AG10803 (cell line): ENCODE results near the gene AGTRAP.
A peak's percentile ranks its signal among the peaks of the same experiment; 100 is the strongest.

Experiments
- DNase-seq: peaks from one replicate; pipeline ENCODE4 v3.0.0; 2010; ENCODE audit warnings: low read depth
- H3K4me3 ChIP-seq: 2 replicates; pipeline ENCODE4 v1.5.1; 2011; ENCODE audit warnings: mild to moderate bottlenecking, low read length, control low read depth
- TF ChIP-seq, protein P1 (sequence below): conservative IDR thresholded peaks from 2 replicates; pipeline ENCODE4 v1.5.1; 2011; ENCODE audit warnings: mild to moderate bottlenecking, low read length, control low read depth, inconsistent platforms

Gene AGTRAP

DNA sequence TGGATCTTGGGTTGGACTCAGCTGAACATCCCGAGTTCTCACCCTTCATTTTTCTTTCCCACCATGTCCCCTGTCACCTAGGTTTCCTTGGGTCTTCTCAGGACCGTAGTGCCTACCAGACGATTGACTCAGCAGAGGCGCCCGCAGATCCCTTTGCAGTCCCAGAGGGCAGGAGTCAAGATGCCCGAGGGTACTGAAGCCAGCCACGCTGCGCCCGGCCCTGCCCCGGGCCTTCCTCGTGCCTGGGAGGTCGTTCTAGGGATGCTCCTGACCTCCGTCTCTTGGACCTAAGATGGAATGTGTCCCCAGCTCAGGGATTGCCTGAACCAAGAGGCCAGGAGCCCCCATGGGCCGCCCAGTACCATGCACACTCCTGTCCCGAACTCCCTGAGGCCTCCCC lies 14.1 kb downstream of the AGTRAP start:
- DNase-seq: no peak
- TF ChIP-seq, protein P1, sequence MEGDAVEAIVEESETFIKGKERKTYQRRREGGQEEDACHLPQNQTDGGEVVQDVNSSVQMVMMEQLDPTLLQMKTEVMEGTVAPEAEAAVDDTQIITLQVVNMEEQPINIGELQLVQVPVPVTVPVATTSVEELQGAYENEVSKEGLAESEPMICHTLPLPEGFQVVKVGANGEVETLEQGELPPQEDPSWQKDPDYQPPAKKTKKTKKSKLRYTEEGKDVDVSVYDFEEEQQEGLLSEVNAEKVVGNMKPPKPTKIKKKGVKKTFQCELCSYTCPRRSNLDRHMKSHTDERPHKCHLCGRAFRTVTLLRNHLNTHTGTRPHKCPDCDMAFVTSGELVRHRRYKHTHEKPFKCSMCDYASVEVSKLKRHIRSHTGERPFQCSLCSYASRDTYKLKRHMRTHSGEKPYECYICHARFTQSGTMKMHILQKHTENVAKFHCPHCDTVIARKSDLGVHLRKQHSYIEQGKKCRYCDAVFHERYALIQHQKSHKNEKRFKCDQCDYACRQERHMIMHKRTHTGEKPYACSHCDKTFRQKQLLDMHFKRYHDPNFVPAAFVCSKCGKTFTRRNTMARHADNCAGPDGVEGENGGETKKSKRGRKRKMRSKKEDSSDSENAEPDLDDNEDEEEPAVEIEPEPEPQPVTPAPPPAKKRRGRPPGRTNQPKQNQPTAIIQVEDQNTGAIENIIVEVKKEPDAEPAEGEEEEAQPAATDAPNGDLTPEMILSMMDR: no peak
- no peak overlapping the region for H3K4me3 ChIP-seq

DNA sequence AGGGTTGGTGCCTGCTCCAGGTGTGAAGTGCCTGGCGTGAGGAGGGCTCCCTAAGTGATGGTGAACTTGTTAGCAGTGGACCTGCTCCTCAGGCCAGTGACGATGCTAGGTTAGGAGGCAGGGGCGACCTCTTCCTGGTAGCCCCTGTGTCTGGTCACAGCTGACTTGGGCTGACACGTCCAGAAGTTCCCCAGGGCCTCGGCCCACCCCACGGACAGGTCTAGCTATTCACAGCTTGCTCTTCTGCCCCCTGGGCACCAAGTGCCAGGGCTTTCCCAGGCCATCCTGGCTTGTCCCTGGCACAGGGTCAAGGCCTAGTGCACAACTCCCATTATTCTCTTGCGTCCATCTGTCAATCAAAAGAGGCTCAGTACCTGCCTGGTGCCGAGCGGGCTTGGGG lies 15.2 kb downstream of the AGTRAP start:
- no peak overlapping the region for H3K4me3 ChIP-seq
- no peak for DNase-seq
- TF ChIP-seq, protein P1: no peak

DNA sequence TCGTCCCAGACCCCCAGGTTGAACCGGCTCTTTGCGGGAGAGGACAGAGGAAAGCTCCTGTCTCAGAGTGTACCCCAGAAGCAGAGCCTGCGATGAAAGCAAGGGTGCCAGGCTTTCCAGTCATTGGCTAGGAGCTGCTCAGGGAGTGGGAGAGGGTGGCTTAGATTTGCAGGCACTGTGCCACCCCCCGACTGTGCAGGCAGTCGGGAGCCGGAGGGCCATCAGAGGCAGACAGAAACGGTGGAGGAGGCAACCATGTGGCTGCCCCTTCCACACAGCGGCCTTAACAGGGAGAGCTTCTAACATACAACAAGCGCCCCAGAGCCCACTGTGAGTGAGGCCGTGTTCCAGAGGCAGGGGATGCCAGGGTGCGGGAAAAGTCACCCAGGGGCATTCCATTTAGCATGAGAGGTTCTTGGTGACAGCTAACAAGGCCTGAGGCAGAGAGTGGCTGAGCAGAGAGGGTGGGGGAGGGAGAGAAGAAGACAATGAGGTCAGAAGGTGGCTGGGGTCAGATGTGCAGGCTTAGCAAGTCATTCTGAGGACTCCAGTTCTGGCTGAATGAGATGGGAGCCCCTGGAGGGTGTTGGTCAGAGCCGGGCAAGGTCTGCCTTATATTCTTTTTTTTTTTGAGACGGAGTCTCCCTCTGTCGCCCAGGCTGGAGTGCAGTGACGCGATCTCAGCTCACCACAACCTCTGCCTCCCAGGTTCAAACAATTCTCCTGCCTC lies 16.6 kb downstream of the AGTRAP start:
- no peak for DNase-seq
- no peak overlapping the region for H3K4me3 ChIP-seq
- TF ChIP-seq, protein P1: no peak

DNA sequence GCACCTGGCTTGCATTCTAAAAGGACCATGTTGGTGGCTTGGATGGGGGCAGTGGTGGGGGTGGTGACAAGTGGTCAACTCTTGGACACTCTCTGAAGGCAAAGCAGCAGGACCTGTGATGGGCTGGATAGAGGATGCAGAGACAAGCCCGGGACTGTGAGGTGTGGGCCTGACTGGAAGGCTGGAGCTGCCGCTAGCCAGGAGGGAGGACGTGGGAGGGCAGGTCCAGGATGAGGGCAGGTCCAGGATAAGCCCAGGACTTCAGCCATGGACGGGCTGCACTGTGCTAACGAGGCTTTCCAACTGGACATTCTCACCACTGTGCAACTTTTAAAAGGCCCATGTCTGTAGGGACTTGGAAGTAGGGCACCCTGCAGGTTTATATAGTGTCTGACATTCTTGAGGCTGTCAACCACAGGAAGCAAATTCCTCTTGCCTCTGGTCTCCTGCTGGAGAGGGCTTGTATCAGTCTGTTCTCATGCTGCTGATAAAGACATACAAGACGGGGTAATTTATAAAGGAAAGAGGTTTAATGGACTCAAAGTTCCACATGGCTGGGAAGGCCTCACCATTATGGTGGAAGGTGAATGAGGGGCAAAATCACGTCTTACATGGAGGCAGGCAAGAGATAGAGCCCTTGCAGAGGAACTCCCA lies 17.7 kb downstream of the AGTRAP start:
- TF ChIP-seq, protein P1: no peak; the same call in 1 of the 2 replicates
- no peak overlapping the region for H3K4me3 ChIP-seq
- peak; percentile 35 for DNase-seq

DNA sequence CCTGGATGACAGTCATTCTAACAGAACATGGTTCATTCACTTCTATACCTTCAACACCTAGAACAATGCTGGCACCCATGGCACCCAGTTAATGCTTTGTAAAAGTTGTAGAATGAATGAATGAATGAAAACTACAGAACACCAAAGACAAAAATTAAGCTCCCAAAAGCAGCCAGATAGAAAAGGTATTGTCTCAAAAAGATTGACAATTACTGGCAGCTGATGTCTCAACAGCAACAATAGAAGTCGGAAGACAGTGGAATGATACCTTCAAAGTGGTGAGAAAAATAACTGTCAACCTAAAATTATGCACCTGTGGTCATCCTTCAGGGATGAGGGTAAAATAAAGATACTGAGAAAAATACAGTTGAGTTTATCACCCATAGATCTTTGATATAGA lies 21.1 kb downstream of the AGTRAP start:
- no peak for DNase-seq
- no peak overlapping the region for H3K4me3 ChIP-seq
- TF ChIP-seq, protein P1: no peak

DNA sequence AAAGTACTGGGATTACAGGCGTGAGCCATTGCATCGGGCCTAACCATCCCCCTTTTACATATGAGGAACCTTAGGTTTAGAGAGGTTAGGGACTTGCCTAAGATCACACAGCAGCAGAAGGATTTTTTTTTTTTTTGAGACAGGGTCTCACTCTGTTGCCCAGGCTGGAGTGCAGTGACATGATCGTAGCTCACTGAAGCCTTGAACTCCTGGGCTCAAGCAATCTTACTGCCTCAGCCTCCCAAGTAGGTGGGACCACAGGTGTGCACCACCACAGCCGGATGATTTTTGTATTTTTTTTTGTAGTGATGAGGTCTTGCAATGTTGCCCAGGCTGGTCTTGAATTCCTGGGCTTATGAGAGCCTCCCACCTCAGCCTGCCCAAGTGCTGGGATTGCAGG lies 23.9 kb downstream of the AGTRAP start:
- no peak for DNase-seq
- H3K4me3 ChIP-seq: no peak overlapping the region
- TF ChIP-seq, protein P1: no peak

DNA sequence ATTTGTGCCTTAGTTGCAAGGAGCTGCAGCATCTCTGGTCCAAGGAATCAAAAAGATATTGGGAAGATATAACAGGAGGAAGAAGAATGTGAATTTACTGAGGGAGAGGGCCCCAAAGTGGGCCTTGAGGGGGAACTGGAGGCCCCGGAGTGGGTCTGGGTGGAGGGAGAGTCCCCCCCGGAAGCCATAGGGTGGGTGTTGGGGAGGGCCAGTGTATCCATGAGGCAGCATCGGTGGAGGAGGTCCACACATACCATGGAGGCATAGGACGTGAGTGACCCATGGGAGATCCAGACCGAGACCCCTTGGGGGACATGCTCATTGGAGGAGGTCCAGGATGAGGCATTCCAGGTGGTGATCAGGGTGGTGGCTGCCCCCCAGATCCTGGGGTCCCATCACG lies 25.3 kb downstream of the AGTRAP start:
- TF ChIP-seq, protein P1: no peak
- no peak for DNase-seq
- H3K4me3 ChIP-seq: no peak overlapping the region
